K562 (cell line): ENCODE measurements around the gene ACAP3. TPM values are rescaled to one million over a fixed set of nuclear protein-coding genes. Genes with fewer than 3 reads are reported as not detected.

Experiments
- ATAC-seq: fragments of 200-7000 bp; cut with Tn5 transposase; 3 replicates; pipeline ENCODE4 v1.9.1; 2020; ENCODE audit warnings: moderate library complexity
- BruUV-seq: library from RNA; stranded (reverse); fragments of 400-500 nt; replicated peaks from 2 replicates; lab custom pipeline; 2021; lab: Mats Ljungman, UMichigan
- CTCF ChIA-PET: fragments of 300-600 bp; formaldehyde crosslinking; extraction: SDS; loops from one replicate; lab custom pipeline; 2021; ENCODE audit warnings: low intra/inter-chr PET ratio; lab: Yijun Ruan, JAX
- POLR2A ChIA-PET: fragments of 300-600, 350-650 bp; sonication (Branson Sonifier 250); formaldehyde crosslinking; extraction: SDS; loops from one replicate; lab custom pipeline; 2021; ENCODE audit warnings: antibody characterized with exemption, inconsistent platforms; lab: Yijun Ruan, JAX
- DNase-seq, 4 experiments: peaks; one replicate each; pipeline versions ENCODE4 v3.0.0 to v3.0.0-alpha.2; 2011 to 2018; ENCODE audit warnings: low spot score in 3 of 4, mixed read lengths in 3 of 4; ENCODE audit errors: extremely low read depth in 1 of 4
- FAIRE-seq: peaks from 2 replicates; lab custom pipeline; 2011; peaks lifted over from hg19 to GRCh38; lab: Jason Lieb, UNC
- H2AFZ ChIP-seq: 2 replicates; pipeline ENCODE4 v1.6.0; 2011; ENCODE audit warnings: low read depth, low read length, control low read depth, inconsistent platforms
- H3K27ac ChIP-seq: fragments of 200-600 bp; 3 replicates; pipeline ENCODE4 v1.8.0; 2011; ENCODE audit warnings: low read depth, mild to moderate bottlenecking, control low read depth, inconsistent platforms, low read length, moderate library complexity, mixed read lengths; ENCODE audit errors: extremely low read depth
- H3K27me3 ChIP-seq, 2 experiments: fragments of 300-600 bp in 1 of 2; 2 replicates in 1 of 2; 3 replicates in 1 of 2; pipeline versions ENCODE4 v1.6.0 to v1.8.0; 2011; ENCODE audit warnings: inconsistent platforms in 2 of 2, low read length in 2 of 2, mild to moderate bottlenecking in 1 of 2, mixed read lengths in 1 of 2, moderate library complexity in 1 of 2; ENCODE audit not compliant: control insufficient read depth in 2 of 2, insufficient read depth in 2 of 2
- H3K36me3 ChIP-seq: fragments of 300-600 bp; 3 replicates; pipeline ENCODE4 v1.8.0; 2011; ENCODE audit warnings: mild to moderate bottlenecking, low read length, inconsistent platforms; ENCODE audit not compliant: control insufficient read depth, insufficient read depth
- H3K4me1 ChIP-seq, 2 experiments: fragments of 200-600 bp in 1 of 2; replicated peaks in 1 of 2; 2 replicates in 1 of 2; 3 replicates in 1 of 2; pipeline versions ENCODE4 v1.5.1 to v1.8.0; 2011; ENCODE audit warnings: inconsistent platforms in 2 of 2, low read length in 2 of 2, mild to moderate bottlenecking in 1 of 2, mixed read lengths in 1 of 2, moderate library complexity in 1 of 2; ENCODE audit not compliant: control insufficient read depth in 2 of 2, insufficient read depth in 2 of 2
- H3K4me2 ChIP-seq: 2 replicates; pipeline ENCODE4 v1.6.1; 2011; ENCODE audit warnings: low read length, control low read depth, inconsistent platforms, mixed read lengths; ENCODE audit not compliant: insufficient read depth
- H3K4me3 ChIP-seq: fragments of 200-600 bp; sonication (generic), shearing (Covaris generic); 2 replicates; pipeline ENCODE4 v1.5.1; 2016; ENCODE audit warnings: control low read depth, inconsistent platforms
- H3K79me2 ChIP-seq: fragments of 200-600 bp; 3 replicates; pipeline ENCODE4 v1.8.0; 2011; ENCODE audit warnings: low read length, inconsistent platforms; ENCODE audit not compliant: control insufficient read depth, insufficient read depth
- H3K9ac ChIP-seq, 2 experiments: 2 replicates each; pipeline versions ENCODE4 v1.6.0 to v1.6.1; 2011; ENCODE audit warnings: low read depth in 2 of 2, low read length in 2 of 2, control low read depth in 1 of 2, inconsistent platforms in 1 of 2, mild to moderate bottlenecking in 1 of 2, mixed read lengths in 1 of 2; ENCODE audit not compliant: insufficient read depth in 1 of 2
- H3K9me1 ChIP-seq: one replicate; pipeline ENCODE4 v1.6.0; 2011; ENCODE audit warnings: inconsistent platforms, mild to moderate bottlenecking, low read length, moderate library complexity; ENCODE audit not compliant: control insufficient read depth, insufficient read depth
- H3K9me3 ChIP-seq: replicated peaks from 2 replicates; pipeline ENCODE4 v1.5.1; 2011; ENCODE audit warnings: low read depth, low read length, inconsistent platforms; ENCODE audit not compliant: control insufficient read depth, insufficient read depth
- H4K20me1 ChIP-seq: replicated peaks from 2 replicates; pipeline ENCODE4 v1.6.1; 2011; ENCODE audit warnings: low read length, inconsistent platforms, mixed read lengths; ENCODE audit not compliant: control insufficient read depth, insufficient read depth
- BACH1 ChIP-seq: fragments of 200-800 bp; sonication (Bioruptor generic); IDR thresholded peaks from 2 replicates; pipeline ENCODE4 v1.6.1; 2016; ENCODE audit warnings: missing genetic modification characterization, missing compliant biosample characterization
- FUS ChIP-seq: fragments of 200-400 bp; formaldehyde crosslinking; optimal IDR thresholded peaks from 2 replicates; pipeline ENCODE3; 2017; ENCODE audit warnings: low read depth, low read length
- HCFC1 ChIP-seq: IDR thresholded peaks from 2 replicates; pipeline ENCODE4 v1.6.1; 2012; ENCODE audit warnings: low read depth, low read length, improper control_type of control experiment
- HDAC1 ChIP-seq, 2 experiments: fragments of 450-650 bp; IDR thresholded peaks; 2 replicates each; pipeline ENCODE4 v1.6.1; 2016 to 2017; ENCODE audit warnings: inconsistent platforms in 1 of 2, mild to moderate bottlenecking in 1 of 2, moderate library complexity in 1 of 2
- MLX ChIP-seq, 2 experiments: fragments of 450-650 bp in 1 of 2; sonication (generic) in 1 of 2; formaldehyde crosslinking; conservative IDR thresholded peaks; 2 replicates each; pipeline versions ENCODE4 v1.4.0 to v1.8.1; 2020 to 2022; ENCODE audit warnings: mild to moderate bottlenecking in 1 of 2, missing genetic modification reagents in 1 of 2
- POLR3G ChIP-seq: IDR thresholded peaks from 2 replicates; pipeline ENCODE4 v1.6.1; 2011; ENCODE audit not compliant: insufficient read length, insufficient replicate concordance; ENCODE audit errors: extremely low read depth
- SIN3A ChIP-seq, 2 experiments: fragments of 150-350 bp in 1 of 2; IDR thresholded peaks; 2 replicates each; pipeline ENCODE4 v1.6.1; 2011 to 2016; ENCODE audit warnings: borderline replicate concordance in 2 of 2, low read depth in 2 of 2, low read length in 2 of 2, mild to moderate bottlenecking in 2 of 2, moderate library complexity in 2 of 2; ENCODE audit not compliant: control insufficient read depth in 1 of 2
- TFAP4 ChIP-seq: sonication (generic); formaldehyde crosslinking; IDR thresholded peaks from 2 replicates; pipeline ENCODE4 v1.8.0; 2022; ENCODE audit warnings: missing genetic modification reagents, mild to moderate bottlenecking, moderate library complexity, borderline replicate concordance
- THAP12 ChIP-seq: fragments of 250-450 bp; sonication (Bioruptor Pico); IDR thresholded peaks from 2 replicates; pipeline ENCODE4 v1.9.0; 2021; ENCODE audit warnings: mild to moderate bottlenecking, inconsistent platforms
- ZBTB2 ChIP-seq: fragments of 450-650 bp; IDR thresholded peaks from 2 replicates; pipeline ENCODE4 v1.6.1; 2016; ENCODE audit warnings: antibody characterized with exemption
- ZBTB7A ChIP-seq: IDR thresholded peaks from 2 replicates; pipeline ENCODE4 v1.6.1; 2011; ENCODE audit warnings: low read depth, mild to moderate bottlenecking, low read length, moderate library complexity, borderline replicate concordance; ENCODE audit not compliant: control insufficient read depth
- ZFX ChIP-seq: sonication (generic); formaldehyde crosslinking; IDR thresholded peaks from 2 replicates; pipeline ENCODE4 v1.8.0; 2022; ENCODE audit warnings: mild to moderate bottlenecking, missing genetic modification reagents, moderate library complexity
- ZNF212 ChIP-seq: fragments of 450-650 bp; formaldehyde crosslinking; IDR thresholded peaks from 2 replicates; pipeline ENCODE4 v1.4.0; 2020; ENCODE audit warnings: mild to moderate bottlenecking
- WGBS: fragments of 100-300 bp; shearing (Covaris generic); methylation state at CpG from one replicate; pipeline ENCODE4 v1.1.6; 2016; ENCODE audit warnings: low coverage, mixed read lengths; ENCODE audit not compliant: insufficient coverage; ENCODE audit errors: missing lambda C conversion rate; 5-methylcytosine and 5-hydroxymethylcytosine counted together
- in situ Hi-C: fragments of 300-500 bp; cut with MboI; formaldehyde crosslinking; loops from 4 replicates; pipeline ENCODE4 v1.15.0; 2018; ENCODE audit warnings: inconsistent platforms, mixed read lengths
- intact Hi-C: fragments of 100-400 bp; cut with micrococcal nuclease; formaldehyde crosslinking; loops from 2 replicates; pipeline ENCODE4 v1.14.2; 2022
- polyA plus RNA-seq, 8 experiments: library from polyadenylated mRNA; depleted of rRNA in 4 of 8; stranded (reverse) in 5 of 8; unstranded in 3 of 8; fragments of >200 nt; fragmentation: Nextera tagmentation in 2 of 8; fragmentation: Illumina TruSeq in 1 of 8; extraction: Ambion mirVana in 2 of 8; extraction: Trizol in 1 of 8; gene quantifications; 2 replicates each; pipeline versions ENCODE4 v1.2.1 to v1.2.3, GENCODE V29; 2011 to 2014; ENCODE audit warnings: inconsistent platforms in 1 of 8, missing spikeins in 1 of 8
- total RNA-seq, 7 experiments: library from RNA; depleted of rRNA in 6 of 7; stranded (reverse); fragments of >200 nt in 6 of 7; fragmentation: Illumina TruSeq in 2 of 7; extraction: Trizol in 2 of 7; gene quantifications; 2 replicates each; pipeline versions ENCODE4 v1.2.1 to v1.2.3, GENCODE V29; 2011 to 2021; ENCODE audit warnings: low replicate concordance in 1 of 7

The ACAP3 gene
- total and polyA plus RNA-seq, 9 of the 15 experiments (the other 6 are each of a cell fraction or from before 2014, with no cell fraction given) = 0.01 to 49.0 (median 12.0) TPM

GRCh38 chr1:1307261-1307922 is 338 bp downstream of the ACAP3 start:
- Histone ChIP-seq H3K4me2 (peak overlapping the region; percentile 75), H3K79me2 (peaks cover 54% of the 10 kb centered on the region), H3K9me3 (no peaks in the 10 kb centered on the region), H3K4me1 (peaks cover 41 to 96% of the 10 kb centered on the region in 2 experiments), H4K20me1 (peaks cover 27% of the 10 kb centered on the region), H3K27me3 (no peaks in the 10 kb centered on the region), H2AFZ (peak overlapping the region; percentile 53; the same call in 1 of the 2 replicates), H3K27ac (peak overlapping the region; percentile 73; the same call in 2 of the 3 replicates), H3K36me3 (peaks cover 36% of the 10 kb centered on the region), H3K4me3 (peak overlapping the region; percentile 94), H3K9ac (peak overlapping the region; percentile 69 to 97), H3K9me1 (peaks cover 5% of the 10 kb centered on the region)
- ATAC-seq = peak; percentile 15
- in situ Hi-C loops (no loop called here), intact Hi-C loops (loop anchor here (5.0 to 10.0 kb wide), 2 partner anchors 70 to 917 kb away; partner anchors contain the start of genes AURKAIP1 and SKI)
- WGBS = 2% methylated on average over 38 of the region's 83 CpGs
- DNase-seq = peak; percentile 64 to 75 (median 70)
- ChIA-PET POLR2A (interaction anchor here (1.0 kb wide), 1 partner anchor 86 kb away, joined by 3 read pairs; no protein-coding TSS in a partner anchor), CTCF (no interaction called here)
- no peak for FAIRE-seq
- no TSS peak for BruUV-seq
- no peak for TF ChIP-seq POLR3G
- TF ChIP-seq TFAP4 (CRISPR knock-in tag) = no peak
- TF ChIP-seq FUS = peak; percentile 3
- peak in 1 of 2 experiments; percentile 30; a peak in 2 of 4 replicates for TF ChIP-seq SIN3A (IDR thresholded peaks at IDR 0.05; ENCODE audit: borderline replicate concordance in 2 of 2, control insufficient read depth in 1 of 2, low read depth in 2 of 2, low read length in 2 of 2)
- no peak for TF ChIP-seq HCFC1
- no peak for TF ChIP-seq BACH1 (tag)
- TF ChIP-seq ZNF212 = no peak
- peak in 1 of 2 experiments; percentile 68; a peak in 1 of 4 replicates for TF ChIP-seq HDAC1 (IDR thresholded peaks at IDR 0.05)
- TF ChIP-seq ZBTB7A = 0 out of 2 replicates have a peak, but pooled peaks have one; percentile 26
- TF ChIP-seq ZFX (CRISPR knock-in tag) = peak; percentile 68; the same call in 1 of the 2 replicates
- peak; percentile 38; the same call in 1 of the 2 replicates for TF ChIP-seq ZBTB2
- TF ChIP-seq THAP12 (CRISPR knock-in tag) = 0 out of 2 replicates have a peak, but pooled peaks have one; percentile 17
- TF ChIP-seq MLX (CRISPR knock-in tag; conservative IDR thresholded peaks at IDR 0.05) = no peak
